GM23338 (cell line): ENCODE data around the gene TGDS. TPM values are rescaled to one million over a fixed set of nuclear protein-coding genes. Genes with fewer than 3 reads are reported as not detected.

Source experiments
- ATAC-seq: fragments of 200-7000 bp; cut with Tn5 transposase; 3 replicates; pipeline ENCODE4 v1.9.1; 2020
- DNase-seq: peaks from one replicate; pipeline ENCODE4 v3.0.0-alpha.2; 2015; ENCODE audit warnings: low spot score
- H2AFZ ChIP-seq: fragments of 200-600 bp; sonication (generic); 2 replicates; pipeline ENCODE4 v1.8.0; 2016; ENCODE audit warnings: antibody characterized with exemption, mild to moderate bottlenecking, moderate library complexity
- H3F3A ChIP-seq: fragments of 200-600 bp; sonication (generic); replicated peaks from 2 replicates; pipeline ENCODE4 v1.8.0; 2017; ENCODE audit warnings: antibody characterized with exemption, mixed run types, low read depth
- H3K27ac ChIP-seq: fragments of 200-600 bp; sonication (generic); 2 replicates; pipeline ENCODE4 v1.6.1; 2016; ENCODE audit warnings: low read depth
- H3K27me3 ChIP-seq: fragments of 200-600 bp; sonication (generic); 2 replicates; pipeline ENCODE4 v1.8.0; 2016; ENCODE audit warnings: mild to moderate bottlenecking, mixed run types, moderate library complexity; ENCODE audit not compliant: insufficient read depth
- H3K36me3 ChIP-seq: fragments of 200-600 bp; sonication (generic); 2 replicates; pipeline ENCODE4 v1.8.0; 2016; ENCODE audit warnings: mild to moderate bottlenecking; ENCODE audit not compliant: insufficient read depth
- H3K4me1 ChIP-seq: fragments of 200-600 bp; sonication (generic); 2 replicates; pipeline ENCODE4 v1.8.0; 2016; ENCODE audit warnings: mild to moderate bottlenecking, moderate library complexity; ENCODE audit not compliant: insufficient read depth
- H3K4me2 ChIP-seq: fragments of 200-600 bp; sonication (generic); 2 replicates; pipeline ENCODE4 v1.7.1; 2017; ENCODE audit warnings: mixed run types
- H3K4me3 ChIP-seq: fragments of 200-600 bp; sonication (generic); 2 replicates; pipeline ENCODE4 v1.6.1; 2016; ENCODE audit warnings: mixed run types
- H3K79me2 ChIP-seq: fragments of 200-600 bp; sonication (generic); replicated peaks from 2 replicates; pipeline ENCODE4 v1.8.0; 2017; ENCODE audit warnings: mild to moderate bottlenecking; ENCODE audit not compliant: insufficient read depth
- H3K9me2 ChIP-seq: fragments of 200-600 bp; sonication (generic); 2 replicates; pipeline ENCODE4 v1.8.0; 2017; ENCODE audit not compliant: insufficient read depth
- H4K20me1 ChIP-seq: fragments of 200-600 bp; sonication (generic); replicated peaks from 2 replicates; pipeline ENCODE4 v1.8.0; 2017; ENCODE audit warnings: mild to moderate bottlenecking; ENCODE audit not compliant: insufficient read depth
- H3K27ac Mint-ChIP-seq: 2 replicates; pipeline ENCODE4 v1.8.0; 2020; ENCODE audit warnings: inconsistent platforms, mild to moderate bottlenecking, moderate library complexity, mixed read lengths
- H3K27me3 Mint-ChIP-seq: 3 replicates; pipeline ENCODE4 v1.8.0; 2022; ENCODE audit warnings: low read depth, mild to moderate bottlenecking, moderate library complexity, mixed read lengths, inconsistent platforms; ENCODE audit not compliant: insufficient read depth, poor library complexity
- H3K36me3 Mint-ChIP-seq: 3 replicates; pipeline ENCODE4 v1.8.0; 2021; ENCODE audit warnings: low read depth, mild to moderate bottlenecking, inconsistent platforms, moderate library complexity, mixed read lengths
- H3K4me1 Mint-ChIP-seq: 3 replicates; pipeline ENCODE4 v1.8.0; 2020; ENCODE audit warnings: mild to moderate bottlenecking, inconsistent platforms, mixed read lengths
- H3K4me3 Mint-ChIP-seq: 3 replicates; pipeline ENCODE4 v1.8.0; 2021; ENCODE audit warnings: moderate library complexity, mild to moderate bottlenecking, inconsistent platforms, mixed read lengths
- H3K9me3 Mint-ChIP-seq: 3 replicates; pipeline ENCODE4 v1.8.0; 2020; ENCODE audit warnings: moderate library complexity, mild to moderate bottlenecking, inconsistent platforms, mixed read lengths
- CREB1 ChIP-seq: fragments of 250-450 bp; sonication (Bioruptor Pico); IDR thresholded peaks from 2 replicates; pipeline ENCODE4 v1.5.0; 2020; ENCODE audit warnings: low read depth, mild to moderate bottlenecking, moderate library complexity
- CTCF ChIP-seq, 2 experiments: fragments of 200-600 bp in 1 of 2; sonication (generic) in 1 of 2; conservative IDR thresholded peaks; 2 replicates each; pipeline versions ENCODE4 v1.5.1 to v1.6.1; 2016 to 2017; ENCODE audit warnings: antibody characterized with exemption in 2 of 2, low read depth in 2 of 2, mild to moderate bottlenecking in 2 of 2, moderate library complexity in 1 of 2
- EZH2phosphoT487 ChIP-seq: fragments of 200-600 bp; sonication (generic); IDR thresholded peaks from one replicate; pipeline ENCODE4 v1.8.1; 2018; ENCODE audit warnings: antibody characterized with exemption; ENCODE audit not compliant: unreplicated experiment
- POLR2AphosphoS5 ChIP-seq: IDR thresholded peaks from 2 replicates; pipeline ENCODE4 v1.6.1; 2016; ENCODE audit warnings: antibody characterized with exemption, low read depth
- ZNF114 ChIP-seq: fragments of 250-450 bp; sonication (Bioruptor Pico); IDR thresholded peaks from 2 replicates; pipeline ENCODE4 v1.5.0; 2020; ENCODE audit warnings: mild to moderate bottlenecking, moderate library complexity
- ZNF462 ChIP-seq: fragments of 250-450 bp; sonication (Bioruptor Pico); IDR thresholded peaks from 2 replicates; pipeline ENCODE4 v1.5.0; 2020; ENCODE audit warnings: mild to moderate bottlenecking, moderate library complexity
- polyA plus RNA-seq: library from polyadenylated mRNA; unstranded; fragments of >200 nt; fragmentation: Nextera tagmentation; extraction: Ambion mirVana; gene quantifications from 2 replicates; pipeline ENCODE4 v1.2.1, GENCODE V29; 2016
- total RNA-seq: library from RNA; depleted of rRNA; stranded (reverse); fragments of >200 nt; shearing (Covaris generic); gene quantifications from 2 replicates; pipeline ENCODE4 v1.2.3, GENCODE V29; 2014

TGDS gene
- total and polyA plus RNA-seq, 2 experiments from 2014 or later: 18.4 to 19.6 TPM

- TF ChIP-seq CTCF (conservative IDR thresholded peaks at IDR 0.05; ENCODE audit: low read depth in 2 of 2): peak; percentile 60 to 74
- no peak for TF ChIP-seq ZNF114
These were observed 21.5 kb upstream of the TGDS start (continued) for GRCh38 chr13:94617389-94618000.

- Mint-ChIP-seq H3K4me3 (no peak overlapping the region), H3K27me3 (no peaks in the 10 kb centered on the region), H3K27ac (no peak overlapping the region), H3K9me3 (no peaks in the 10 kb centered on the region), H3K36me3 (peaks cover 22% of the 10 kb centered on the region; the same call in 2 of the 3 replicates), H3K4me1 (no peaks in the 10 kb centered on the region; the same call in 2 of the 3 replicates)
- peaks cover 12% of the 10 kb centered on the region; the same call in 1 of the 2 replicates for H3K36me3 ChIP-seq
- H3K4me1 ChIP-seq: no peaks in the 10 kb centered on the region; the same call in 1 of the 2 replicates
- no peak for TF ChIP-seq CREB1 (CRISPR knock-in tag)
- no peak for TF ChIP-seq POLR2AphosphoS5
- no peak for TF ChIP-seq ZNF462 (CRISPR knock-in tag)
- TF ChIP-seq EZH2phosphoT487: no peak
- peaks cover 9% of the 10 kb centered on the region; the same call in 1 of the 2 replicates for H4K20me1 ChIP-seq
- H3K79me2 ChIP-seq: no peaks in the 10 kb centered on the region; the same call in 1 of the 2 replicates
- H3K4me3 ChIP-seq: no peak overlapping the region
- no peaks in the 10 kb centered on the region for H3F3A ChIP-seq
- no peaks in the 10 kb centered on the region for H3K27me3 ChIP-seq
- no peak for DNase-seq
- no peak overlapping the region for H3K27ac ChIP-seq
- no peaks in the 10 kb centered on the region for H3K9me2 ChIP-seq
- H2AFZ ChIP-seq: no peak overlapping the region
- ATAC-seq: no peak
- no peak overlapping the region for H3K4me2 ChIP-seq
These were observed 17.1 kb upstream of the TGDS start for GRCh38 chr13:94613051-94613450.
